ENCODE measurements around the gene SLC26A6.

Gene SLC26A6

DNA sequence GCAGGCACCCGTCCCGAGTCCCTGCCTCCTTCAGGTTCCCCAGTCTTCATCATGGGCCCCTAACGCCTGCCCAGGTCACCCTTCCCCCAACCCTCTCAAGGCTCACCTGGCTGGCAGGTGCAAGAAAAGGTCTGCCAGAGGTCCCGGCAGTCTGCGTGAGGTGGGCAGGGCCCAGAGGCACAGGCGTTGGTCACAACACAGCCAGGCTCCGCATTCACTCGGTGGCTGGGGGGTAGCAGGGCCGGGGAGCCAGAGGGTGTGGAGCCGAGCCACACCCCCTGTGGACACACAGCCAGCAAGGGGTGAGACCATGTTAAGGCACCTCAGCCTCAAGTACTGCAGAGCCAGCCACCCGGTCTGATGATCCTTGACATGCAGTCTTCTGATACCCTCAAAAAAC, 16.5 kb upstream of the SLC26A6 start:
- TF ChIP-seq CTCF (IDR thresholded peaks at IDR 0.05; ENCODE audit: control insufficient read depth, insufficient read depth, low read depth, low read length, missing control alignments): no peak
- no peak overlapping the region for H3K4me3 ChIP-seq (ENCODE audit: control insufficient read depth, low read depth, low read length)
- no peak for DNase-seq (ENCODE audit: low read depth)

- DNase-seq (ENCODE audit: low read depth): no peak
- H3K4me3 ChIP-seq (ENCODE audit: control insufficient read depth, low read depth, low read length): no peak overlapping the region
- no peak for TF ChIP-seq CTCF (IDR thresholded peaks at IDR 0.05; ENCODE audit: control insufficient read depth, insufficient read depth, low read depth, low read length, missing control alignments)
These were observed 15.5 kb upstream of the SLC26A6 start for GRCh38 chr3:48650723-48651122.

GRCh38 chr3:48648188-48648850, 13.1 kb upstream of the SLC26A6 start:
- H3K4me3 ChIP-seq (ENCODE audit: control insufficient read depth, low read depth, low read length): no peak overlapping the region
- DNase-seq (ENCODE audit: low read depth): no peak
- no peak for TF ChIP-seq CTCF (IDR thresholded peaks at IDR 0.05; ENCODE audit: control insufficient read depth, insufficient read depth, low read depth, low read length, missing control alignments)

- H3K4me3 ChIP-seq (ENCODE audit: control insufficient read depth, low read depth, low read length): no peak overlapping the region
- no peak for DNase-seq (ENCODE audit: low read depth)
- TF ChIP-seq CTCF (IDR thresholded peaks at IDR 0.05; ENCODE audit: control insufficient read depth, insufficient read depth, low read depth, low read length, missing control alignments): no peak
These were observed 12.5 kb upstream of the SLC26A6 start for GRCh38 chr3:48647714-48648113.

- no peak overlapping the region for H3K4me3 ChIP-seq (ENCODE audit: control insufficient read depth, low read depth, low read length)
- no peak for DNase-seq (ENCODE audit: low read depth)
- TF ChIP-seq CTCF (IDR thresholded peaks at IDR 0.05; ENCODE audit: control insufficient read depth, insufficient read depth, low read depth, low read length, missing control alignments): no peak
These were observed 9.9 kb upstream of the SLC26A6 start for GRCh38 chr3:48644898-48645760.

GRCh38 chr3:48642605-48643004, 7.3 kb upstream of the SLC26A6 start:
- no peak for DNase-seq (ENCODE audit: low read depth)
- H3K4me3 ChIP-seq (ENCODE audit: control insufficient read depth, low read depth, low read length): no peak overlapping the region
- no peak for TF ChIP-seq CTCF (IDR thresholded peaks at IDR 0.05; ENCODE audit: control insufficient read depth, insufficient read depth, low read depth, low read length, missing control alignments)
